Spleen (tissue), 7 donors: ENCODE results near the gene ADAMTSL1.

Source experiments
- CTCF ChIP-seq, 11 experiments: fragments of 200-600 bp in 7 of 11; fragments of 450-650 bp in 4 of 11; sonication (generic) in 4 of 11; IDR thresholded peaks in 8 of 11; conservative IDR thresholded peaks in 3 of 11; 1 replicate in 7 of 11; 2 replicates in 4 of 11; pipeline versions ENCODE4 v1.4.0 to v1.8.0; 2016 to 2021; ENCODE audit warnings: antibody characterized with exemption in 11 of 11, inconsistent platforms in 4 of 11, mild to moderate bottlenecking in 1 of 11
- POLR2A ChIP-seq, 3 donors: fragments of 450-650 bp; IDR thresholded peaks; one replicate each; pipeline ENCODE4 v1.5.1; 2017; ENCODE audit warnings: antibody characterized with exemption in 3 of 3, mild to moderate bottlenecking in 1 of 3
- POLR2AphosphoS5 ChIP-seq, 3 donors: sonication (generic); formaldehyde crosslinking; IDR thresholded peaks; one replicate each; pipeline ENCODE4 v1.5.1; 2017; ENCODE audit warnings: antibody characterized with exemption in 3 of 3
- donor health status: DM: no; HTN: no; CAD: no; lungs with moderate emphysema.
- donor health status: DM: no; HTN: no; CAD: no.
- donor health status: DM: no; HTN: no; CAD: no.

- TF ChIP-seq POLR2A (IDR thresholded peaks at IDR 0.05) (no peak), CTCF (IDR thresholded peaks at IDR 0.05 in 8 of 11, conservative IDR thresholded peaks at IDR 0.05 in 3 of 11) (no peak), POLR2AphosphoS5 (IDR thresholded peaks at IDR 0.05) (no peak)
Observed at GRCh38 chr9:18573021-18573556, 99.1 kb downstream of the ADAMTSL1 start.
